ENCODE results near the gene ARMC7. TPM values are rescaled to one million over a fixed set of nuclear protein-coding genes. Genes with fewer than 3 reads are reported as not detected.

The ARMC7 gene
- total and polyA plus RNA-seq, 2 of the 13 experiments (the other 11 are each of a cell fraction or from before 2014, with no cell fraction given): 3.9 to 4.2 TPM

DNA sequence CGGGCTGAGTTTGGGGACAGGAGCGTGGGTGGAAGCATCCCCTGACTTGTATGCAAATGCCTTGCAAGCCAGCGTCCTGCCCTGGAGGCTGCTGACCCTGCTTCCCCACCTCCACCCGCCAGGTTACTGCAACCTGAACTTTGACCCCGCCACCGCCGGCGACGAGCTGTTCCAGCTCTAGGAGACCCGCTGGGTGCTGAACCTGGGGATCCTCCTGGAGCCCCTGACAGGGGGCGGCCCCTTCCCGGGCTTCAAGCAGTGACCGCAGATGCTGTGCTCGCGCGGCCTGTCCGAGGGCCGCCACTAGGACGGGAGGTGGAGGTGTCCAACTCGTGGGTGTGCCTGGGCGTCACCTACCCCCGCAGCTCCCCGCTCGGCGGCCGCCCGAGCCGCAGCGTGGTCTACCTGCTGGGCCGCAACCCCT, 32.7 kb upstream of the ARMC7 start (continued):
- TF ChIP-seq EP300 (IDR thresholded peaks at IDR 0.05; ENCODE audit: low read depth in 2 of 2, low read length in 2 of 2) (peak in 1 of 2 experiments; percentile 76; a peak in 1 of 4 replicates), EP300 (CRISPR knock-in tag; IDR thresholded peaks at IDR 0.05; ENCODE audit: borderline replicate concordance) (peak; percentile 69; the same call in 1 of the 2 replicates), ZNF772 (CRISPR knock-in tag; IDR thresholded peaks at IDR 0.05) (peak; percentile 75), FUBP1 (CRISPR knock-in tag; IDR thresholded peaks at IDR 0.05; ENCODE audit: borderline replicate concordance) (no peak), ZNF713 (CRISPR knock-in tag; IDR thresholded peaks at IDR 0.05) (no peak), SRF (IDR thresholded peaks at IDR 0.05; ENCODE audit: low read depth, low read length) (no peak), SUZ12 (IDR thresholded peaks at IDR 0.05; ENCODE audit: low read depth, low read length) (no peak), ZFP41 (CRISPR knock-in tag; IDR thresholded peaks at IDR 0.05; ENCODE audit: borderline replicate concordance) (no peak), NR2F1 (CRISPR knock-in tag; IDR thresholded peaks at IDR 0.05) (peak; percentile 80 to 86; a peak in 3 of 4 replicates), HOXA3 (CRISPR knock-in tag; IDR thresholded peaks at IDR 0.05) (no peak; the same call in none of the 2 replicates), ZNF556 (CRISPR knock-in tag; IDR thresholded peaks at IDR 0.05; ENCODE audit: borderline replicate concordance) (0 out of 2 replicates have a peak, but pooled peaks have one; percentile 56), ZNF414 (CRISPR knock-in tag; IDR thresholded peaks at IDR 0.05) (no peak), POGZ (CRISPR knock-in tag; IDR thresholded peaks at IDR 0.05) (no peak), ZIK1 (CRISPR knock-in tag; IDR thresholded peaks at IDR 0.05; ENCODE audit: borderline replicate concordance, low read depth) (no peak; the same call in 1 of the 2 replicates), SP5 (CRISPR knock-in tag; IDR thresholded peaks at IDR 0.05; ENCODE audit: borderline replicate concordance, low read depth) (peak; percentile 61; the same call in 1 of the 2 replicates), HINFP (CRISPR knock-in tag; IDR thresholded peaks at IDR 0.05; ENCODE audit: low read depth) (no peak), SMAD1 (CRISPR knock-in tag; IDR thresholded peaks at IDR 0.05; ENCODE audit: borderline replicate concordance, low read depth) (no peak), SRSF9 (IDR thresholded peaks at IDR 0.05; ENCODE audit: borderline replicate concordance, insufficient read depth, low read depth, low read length, poor library complexity, severe bottlenecking) (no peak), ZNF121 (CRISPR knock-in tag; IDR thresholded peaks at IDR 0.05) (no peak), ZNF547 (CRISPR knock-in tag; IDR thresholded peaks at IDR 0.05) (peak; percentile 35; the same call in 1 of the 2 replicates), RBFOX2 (IDR thresholded peaks at IDR 0.05; ENCODE audit: low read depth, low read length) (peak; percentile 76), ZNF564 (CRISPR knock-in tag; IDR thresholded peaks at IDR 0.05) (peak; percentile 69; the same call in 1 of the 2 replicates)
- TF ChIP-seq, protein P1, sequence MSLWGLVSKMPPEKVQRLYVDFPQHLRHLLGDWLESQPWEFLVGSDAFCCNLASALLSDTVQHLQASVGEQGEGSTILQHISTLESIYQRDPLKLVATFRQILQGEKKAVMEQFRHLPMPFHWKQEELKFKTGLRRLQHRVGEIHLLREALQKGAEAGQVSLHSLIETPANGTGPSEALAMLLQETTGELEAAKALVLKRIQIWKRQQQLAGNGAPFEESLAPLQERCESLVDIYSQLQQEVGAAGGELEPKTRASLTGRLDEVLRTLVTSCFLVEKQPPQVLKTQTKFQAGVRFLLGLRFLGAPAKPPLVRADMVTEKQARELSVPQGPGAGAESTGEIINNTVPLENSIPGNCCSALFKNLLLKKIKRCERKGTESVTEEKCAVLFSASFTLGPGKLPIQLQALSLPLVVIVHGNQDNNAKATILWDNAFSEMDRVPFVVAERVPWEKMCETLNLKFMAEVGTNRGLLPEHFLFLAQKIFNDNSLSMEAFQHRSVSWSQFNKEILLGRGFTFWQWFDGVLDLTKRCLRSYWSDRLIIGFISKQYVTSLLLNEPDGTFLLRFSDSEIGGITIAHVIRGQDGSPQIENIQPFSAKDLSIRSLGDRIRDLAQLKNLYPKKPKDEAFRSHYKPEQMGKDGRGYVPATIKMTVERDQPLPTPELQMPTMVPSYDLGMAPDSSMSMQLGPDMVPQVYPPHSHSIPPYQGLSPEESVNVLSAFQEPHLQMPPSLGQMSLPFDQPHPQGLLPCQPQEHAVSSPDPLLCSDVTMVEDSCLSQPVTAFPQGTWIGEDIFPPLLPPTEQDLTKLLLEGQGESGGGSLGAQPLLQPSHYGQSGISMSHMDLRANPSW (CRISPR knock-in tag; IDR thresholded peaks at IDR 0.05; ENCODE audit: borderline replicate concordance): no peak
